HepG2 (cell line): ENCODE data around the gene TUBA4A. TPM values are rescaled to one million over a fixed set of nuclear protein-coding genes. Genes with fewer than 3 reads are reported as not detected.

Experiments used
- CTCF ChIP-seq: sonication (generic); formaldehyde crosslinking; IDR thresholded peaks from 2 replicates; pipeline ENCODE4 v1.5.0; 2020; ENCODE audit warnings: mild to moderate bottlenecking, missing genetic modification reagents, moderate library complexity
- JUND ChIP-seq: sonication (generic); formaldehyde crosslinking; IDR thresholded peaks from 2 replicates; pipeline ENCODE4 v1.8.0; 2022; ENCODE audit warnings: mild to moderate bottlenecking, missing genetic modification reagents
- MEF2D ChIP-seq: sonication (generic); formaldehyde crosslinking; IDR thresholded peaks from 2 replicates; pipeline ENCODE4 v1.5.1; 2020; ENCODE audit warnings: mild to moderate bottlenecking, missing genetic modification reagents
- U2AF1 ChIP-seq: fragments of 200-400 bp; formaldehyde crosslinking; optimal IDR thresholded peaks from 2 replicates; pipeline ENCODE3; 2017; ENCODE audit warnings: mild to moderate bottlenecking, low read depth, low read length
- ZNF24 ChIP-seq: fragments of 450-650 bp; IDR thresholded peaks from 2 replicates; pipeline ENCODE4 v1.6.1; 2017; ENCODE audit warnings: antibody characterized with exemption, mild to moderate bottlenecking
- ZNF792 ChIP-seq: IDR thresholded peaks from 2 replicates; pipeline ENCODE4 v1.6.1; 2016
- polyA plus RNA-seq, 8 experiments: library from polyadenylated mRNA; depleted of rRNA in 3 of 8; stranded (reverse) in 7 of 8; unstranded in 1 of 8; fragments of >200 nt; fragmentation: Illumina TruSeq in 4 of 8; extraction: Trizol in 4 of 8; gene quantifications; 2 replicates each; pipeline versions ENCODE4 v1.2.1 to v1.2.3, GENCODE V29; 2011 to 2016; ENCODE audit warnings: low read depth in 4 of 8, missing spikeins in 1 of 8, mixed read lengths in 1 of 8; ENCODE audit not compliant: insufficient read depth in 1 of 8
- total RNA-seq, 5 experiments: library from RNA; depleted of rRNA; stranded (reverse); fragments of >200 nt; fragmentation: Illumina TruSeq; extraction: Trizol; gene quantifications; 2 replicates each; pipeline ENCODE4 v1.2.3, GENCODE V29; 2016; ENCODE audit warnings: low read depth in 1 of 5
- TF ChIP-seq, protein P1 (sequence below): sonication (generic); formaldehyde crosslinking; IDR thresholded peaks from 2 replicates; pipeline ENCODE4 v1.4.0; 2020; ENCODE audit warnings: mild to moderate bottlenecking, missing genetic modification reagents
- TF ChIP-seq, protein P2 (sequence below): IDR thresholded peaks from 2 replicates; pipeline ENCODE4 v1.6.1; 2016; ENCODE audit warnings: low read depth
- TF ChIP-seq, protein P3 (sequence below): sonication (generic); formaldehyde crosslinking; IDR thresholded peaks from 2 replicates; pipeline ENCODE4 v1.5.1; 2020; ENCODE audit warnings: missing genetic modification reagents, mild to moderate bottlenecking, borderline replicate concordance

Gene TUBA4A
- total and polyA plus RNA-seq, 2 of the 13 experiments (the other 11 are each of a cell fraction or from before 2014, with no cell fraction given), result 1.3 to 12.7 TPM

- TF ChIP-seq, protein P1, sequence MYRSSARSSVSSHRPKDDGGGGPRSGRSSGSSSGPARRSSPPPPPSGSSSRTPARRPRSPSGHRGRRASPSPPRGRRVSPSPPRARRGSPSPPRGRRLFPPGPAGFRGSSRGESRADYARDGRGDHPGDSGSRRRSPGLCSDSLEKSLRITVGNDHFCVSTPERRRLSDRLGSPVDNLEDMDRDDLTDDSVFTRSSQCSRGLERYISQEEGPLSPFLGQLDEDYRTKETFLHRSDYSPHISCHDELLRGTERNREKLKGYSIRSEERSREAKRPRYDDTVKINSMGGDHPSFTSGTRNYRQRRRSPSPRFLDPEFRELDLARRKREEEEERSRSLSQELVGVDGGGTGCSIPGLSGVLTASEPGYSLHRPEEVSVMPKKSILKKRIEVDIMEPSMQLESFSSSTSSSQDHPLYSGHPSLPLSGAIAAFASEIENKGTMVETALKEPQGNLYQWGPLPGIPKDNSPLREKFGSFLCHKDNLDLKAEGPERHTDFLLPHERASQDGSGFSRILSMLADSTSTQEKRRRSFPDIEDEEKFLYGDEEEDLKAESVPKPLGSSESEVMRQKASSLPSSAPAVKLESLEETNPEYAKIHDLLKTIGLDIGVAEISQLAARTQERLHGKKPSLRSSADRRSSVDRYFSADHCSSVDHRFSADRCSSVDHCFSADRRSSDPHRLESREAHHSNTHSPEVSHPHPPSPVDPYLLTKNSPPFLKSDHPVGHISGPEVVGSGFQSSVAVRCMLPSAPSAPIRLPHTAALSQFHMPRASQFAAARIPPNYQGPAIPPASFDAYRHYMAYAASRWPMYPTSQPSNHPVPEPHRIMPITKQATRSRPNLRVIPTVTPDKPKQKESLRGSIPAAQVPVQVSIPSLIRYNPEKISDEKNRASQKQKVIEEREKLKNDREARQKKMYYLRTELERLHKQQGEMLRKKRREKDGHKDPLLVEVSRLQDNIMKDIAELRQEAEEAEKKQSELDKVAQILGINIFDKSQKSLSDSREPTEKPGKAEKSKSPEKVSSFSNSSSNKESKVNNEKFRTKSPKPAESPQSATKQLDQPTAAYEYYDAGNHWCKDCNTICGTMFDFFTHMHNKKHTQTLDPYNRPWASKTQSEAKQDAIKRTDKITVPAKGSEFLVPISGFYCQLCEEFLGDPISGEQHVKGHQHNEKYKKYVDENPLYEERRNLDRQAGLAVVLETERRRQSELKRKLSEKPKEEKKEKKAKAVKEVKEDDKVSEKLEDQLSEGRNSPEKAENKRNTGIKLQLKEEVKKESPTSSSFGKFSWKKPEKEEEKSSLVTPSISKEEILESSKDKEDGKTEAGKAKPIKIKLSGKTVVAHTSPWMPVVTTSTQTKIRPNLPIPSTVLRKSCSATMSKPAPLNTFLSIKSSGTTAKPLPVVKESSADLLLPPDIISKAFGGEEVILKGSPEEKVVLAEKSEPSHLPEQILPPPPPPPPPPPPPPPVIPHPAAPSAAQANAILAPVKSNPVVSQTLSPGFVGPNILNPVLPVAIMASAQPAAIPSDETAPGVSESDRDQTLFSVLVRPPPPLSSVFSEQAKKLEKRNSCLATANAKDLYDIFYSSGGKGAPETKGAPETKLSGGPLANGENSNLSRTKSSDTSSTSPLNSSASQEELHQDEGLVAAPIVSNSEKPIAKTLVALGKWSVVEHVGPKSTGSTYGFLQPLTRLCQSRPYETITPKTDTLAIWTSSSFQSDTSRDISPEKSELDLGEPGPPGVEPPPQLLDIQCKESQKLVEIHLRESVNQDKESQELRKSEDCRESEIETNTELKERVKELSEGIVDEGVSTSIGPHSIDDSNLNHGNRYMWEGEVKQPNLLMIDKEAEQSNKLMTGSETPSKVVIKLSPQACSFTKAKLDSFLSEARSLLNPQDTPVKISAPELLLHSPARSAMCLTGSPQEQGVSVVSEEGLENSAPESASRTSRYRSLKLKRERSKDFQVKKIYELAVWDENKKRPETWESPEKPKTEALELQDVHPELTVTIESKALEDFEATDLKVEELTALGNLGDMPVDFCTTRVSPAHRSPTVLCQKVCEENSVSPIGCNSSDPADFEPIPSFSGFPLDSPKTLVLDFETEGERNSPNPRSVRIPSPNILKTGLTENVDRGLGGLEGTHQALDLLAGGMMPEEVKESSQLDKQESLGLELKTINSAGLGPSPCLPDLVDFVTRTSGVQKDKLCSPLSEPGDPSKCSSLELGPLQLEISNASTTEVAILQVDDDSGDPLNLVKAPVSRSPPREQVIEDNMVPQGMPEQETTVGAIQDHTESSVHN (CRISPR knock-in tag), result peak; percentile 95
- peak; percentile 88 for TF ChIP-seq MEF2D
- TF ChIP-seq JUND, result peak; percentile 71; the same call in 1 of the 2 replicates
- peak; percentile 95 for TF ChIP-seq U2AF1
- TF ChIP-seq CTCF (CRISPR knock-in tag), result no peak; the same call in 1 of the 2 replicates
- no peak for TF ChIP-seq ZNF24
- TF ChIP-seq, protein P2, sequence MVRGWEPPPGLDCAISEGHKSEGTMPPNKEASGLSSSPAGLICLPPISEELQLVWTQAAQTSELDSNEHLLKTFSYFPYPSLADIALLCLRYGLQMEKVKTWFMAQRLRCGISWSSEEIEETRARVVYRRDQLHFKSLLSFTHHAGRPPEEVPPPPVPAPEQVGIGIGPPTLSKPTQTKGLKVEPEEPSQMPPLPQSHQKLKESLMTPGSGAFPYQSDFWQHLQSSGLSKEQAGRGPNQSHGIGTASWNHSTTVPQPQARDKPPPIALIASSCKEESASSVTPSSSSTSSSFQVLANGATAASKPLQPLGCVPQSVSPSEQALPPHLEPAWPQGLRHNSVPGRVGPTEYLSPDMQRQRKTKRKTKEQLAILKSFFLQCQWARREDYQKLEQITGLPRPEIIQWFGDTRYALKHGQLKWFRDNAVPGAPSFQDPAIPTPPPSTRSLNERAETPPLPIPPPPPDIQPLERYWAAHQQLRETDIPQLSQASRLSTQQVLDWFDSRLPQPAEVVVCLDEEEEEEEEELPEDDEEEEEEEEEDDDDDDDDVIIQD (CRISPR knock-in tag), result peak; percentile 47; the same call in 1 of the 2 replicates
- TF ChIP-seq ZNF792, result peak; percentile 91
- TF ChIP-seq, protein P3, sequence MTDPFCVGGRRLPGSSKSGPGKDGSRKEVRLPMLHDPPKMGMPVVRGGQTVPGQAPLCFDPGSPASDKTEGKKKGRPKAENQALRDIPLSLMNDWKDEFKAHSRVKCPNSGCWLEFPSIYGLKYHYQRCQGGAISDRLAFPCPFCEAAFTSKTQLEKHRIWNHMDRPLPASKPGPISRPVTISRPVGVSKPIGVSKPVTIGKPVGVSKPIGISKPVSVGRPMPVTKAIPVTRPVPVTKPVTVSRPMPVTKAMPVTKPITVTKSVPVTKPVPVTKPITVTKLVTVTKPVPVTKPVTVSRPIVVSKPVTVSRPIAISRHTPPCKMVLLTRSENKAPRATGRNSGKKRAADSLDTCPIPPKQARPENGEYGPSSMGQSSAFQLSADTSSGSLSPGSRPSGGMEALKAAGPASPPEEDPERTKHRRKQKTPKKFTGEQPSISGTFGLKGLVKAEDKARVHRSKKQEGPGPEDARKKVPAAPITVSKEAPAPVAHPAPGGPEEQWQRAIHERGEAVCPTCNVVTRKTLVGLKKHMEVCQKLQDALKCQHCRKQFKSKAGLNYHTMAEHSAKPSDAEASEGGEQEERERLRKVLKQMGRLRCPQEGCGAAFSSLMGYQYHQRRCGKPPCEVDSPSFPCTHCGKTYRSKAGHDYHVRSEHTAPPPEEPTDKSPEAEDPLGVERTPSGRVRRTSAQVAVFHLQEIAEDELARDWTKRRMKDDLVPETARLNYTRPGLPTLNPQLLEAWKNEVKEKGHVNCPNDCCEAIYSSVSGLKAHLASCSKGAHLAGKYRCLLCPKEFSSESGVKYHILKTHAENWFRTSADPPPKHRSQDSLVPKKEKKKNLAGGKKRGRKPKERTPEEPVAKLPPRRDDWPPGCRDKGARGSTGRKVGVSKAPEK (CRISPR knock-in tag), result peak; percentile 91; the same call in 1 of the 2 replicates
Measured at GRCh38 chr2:219245148-219245898, 8.4 kb downstream of the TUBA4A start, which contains the start of the genes GLB1L and STK16 (continued).
